Measurements from ENCODE around the gene DYNC1H1.
A peak's percentile ranks its signal among the peaks of the same experiment; 100 is the strongest.

Gene DYNC1H1

DNA sequence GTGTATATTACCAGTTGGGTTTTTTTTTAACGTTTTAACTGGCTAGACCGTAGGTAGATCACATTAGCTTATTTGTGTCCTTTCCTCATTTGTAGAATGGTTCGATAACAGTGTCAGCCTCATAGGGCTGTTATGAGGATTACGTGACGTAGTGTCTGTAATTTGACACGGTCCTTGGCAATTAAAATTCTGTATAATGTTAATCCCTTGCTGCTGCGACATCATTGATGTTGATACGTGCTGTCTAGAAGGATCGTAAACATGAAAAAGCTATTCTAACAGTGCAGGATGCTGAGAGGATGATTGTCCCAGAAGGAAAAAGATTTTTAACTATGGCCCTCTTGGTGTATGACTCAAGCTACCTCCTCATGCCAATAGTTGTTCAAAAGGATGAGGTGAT lies 71.5 kb downstream of the DYNC1H1 start:
- DNase-seq (ENCODE audit: low read depth in 2 of 2) = no peak

DNA sequence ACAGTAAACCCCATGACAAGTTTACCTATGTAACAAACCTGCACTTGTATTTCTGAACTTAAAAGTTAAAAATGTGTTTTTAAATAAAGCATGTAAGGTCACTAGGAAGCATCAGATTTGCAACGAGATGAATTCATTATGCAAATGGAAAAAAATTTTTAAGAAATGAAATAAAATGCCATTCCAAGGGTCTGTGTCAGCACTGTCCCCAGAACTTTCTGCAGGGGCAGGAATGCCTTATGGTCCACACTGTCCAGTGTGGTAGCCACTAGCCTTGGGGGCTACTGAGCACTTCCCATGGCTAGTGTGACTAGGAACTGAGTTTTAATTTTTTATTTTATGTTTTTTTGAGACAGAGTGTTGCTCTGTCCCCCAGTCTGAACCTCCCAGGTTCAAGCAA lies 73.3 kb downstream of the DYNC1H1 start:
- no peak for DNase-seq (ENCODE audit: low read depth in 2 of 2)

DNA sequence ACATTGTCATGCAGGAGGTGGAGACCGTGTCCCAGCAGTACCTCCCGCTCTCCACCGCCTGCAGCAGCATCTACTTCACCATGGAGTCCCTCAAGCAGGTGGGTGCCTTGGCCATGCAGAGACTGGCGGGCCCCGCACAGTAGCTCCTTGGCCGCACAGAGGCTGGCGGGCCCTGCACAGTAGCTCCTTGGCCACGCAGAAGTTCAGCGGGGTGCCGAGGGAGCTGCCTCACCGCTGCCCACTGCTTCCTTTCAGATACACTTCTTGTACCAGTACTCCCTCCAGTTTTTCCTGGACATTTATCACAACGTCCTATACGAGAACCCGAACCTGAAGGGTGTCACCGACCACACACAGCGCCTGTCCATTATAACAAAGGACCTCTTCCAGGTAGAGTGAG lies 74.8 kb downstream of the DYNC1H1 start:
- no peak for DNase-seq (ENCODE audit: low read depth in 2 of 2)

DNA sequence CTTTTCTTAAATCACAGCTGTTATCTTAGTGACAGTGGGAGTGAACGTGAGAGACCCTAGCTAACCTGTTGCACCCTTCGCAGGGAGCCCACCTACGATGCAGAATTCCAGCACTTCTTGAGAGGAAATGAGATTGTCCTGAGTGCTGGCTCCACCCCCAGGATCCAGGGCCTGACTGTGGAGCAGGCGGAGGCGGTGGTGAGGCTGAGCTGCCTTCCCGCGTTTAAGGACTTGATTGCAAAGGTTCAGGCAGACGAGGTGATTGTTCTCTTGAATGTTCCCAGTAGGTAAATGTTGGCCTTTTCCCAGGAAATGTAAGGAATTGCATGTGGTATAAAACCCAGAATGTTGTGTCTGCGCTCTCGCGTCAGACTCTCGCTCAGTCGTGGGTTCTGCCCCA lies 75.8 kb downstream of the DYNC1H1 start:
- DNase-seq (ENCODE audit: low read depth in 2 of 2) = no peak

DNA sequence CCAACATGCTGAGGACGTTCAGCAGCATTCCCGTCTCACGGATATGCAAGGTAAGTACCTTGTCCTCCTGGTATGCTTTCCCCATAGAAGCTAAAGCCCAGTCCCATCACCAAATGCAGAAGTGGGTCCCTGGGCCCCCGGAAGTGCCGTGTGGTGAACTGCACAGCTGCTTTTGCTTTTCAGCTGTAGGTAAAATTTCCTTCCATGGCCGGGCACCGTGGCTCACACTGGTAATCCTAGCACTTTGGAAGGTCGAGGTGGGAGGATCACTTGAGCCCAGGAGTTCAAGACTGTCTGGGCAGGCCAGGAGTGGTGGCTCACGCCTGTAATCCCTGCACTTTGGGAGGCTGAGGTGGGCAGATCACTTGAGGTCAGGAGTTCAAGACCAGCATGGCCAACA lies 78.3 kb downstream of the DYNC1H1 start:
- DNase-seq (ENCODE audit: low read depth in 2 of 2) = no peak

DNA sequence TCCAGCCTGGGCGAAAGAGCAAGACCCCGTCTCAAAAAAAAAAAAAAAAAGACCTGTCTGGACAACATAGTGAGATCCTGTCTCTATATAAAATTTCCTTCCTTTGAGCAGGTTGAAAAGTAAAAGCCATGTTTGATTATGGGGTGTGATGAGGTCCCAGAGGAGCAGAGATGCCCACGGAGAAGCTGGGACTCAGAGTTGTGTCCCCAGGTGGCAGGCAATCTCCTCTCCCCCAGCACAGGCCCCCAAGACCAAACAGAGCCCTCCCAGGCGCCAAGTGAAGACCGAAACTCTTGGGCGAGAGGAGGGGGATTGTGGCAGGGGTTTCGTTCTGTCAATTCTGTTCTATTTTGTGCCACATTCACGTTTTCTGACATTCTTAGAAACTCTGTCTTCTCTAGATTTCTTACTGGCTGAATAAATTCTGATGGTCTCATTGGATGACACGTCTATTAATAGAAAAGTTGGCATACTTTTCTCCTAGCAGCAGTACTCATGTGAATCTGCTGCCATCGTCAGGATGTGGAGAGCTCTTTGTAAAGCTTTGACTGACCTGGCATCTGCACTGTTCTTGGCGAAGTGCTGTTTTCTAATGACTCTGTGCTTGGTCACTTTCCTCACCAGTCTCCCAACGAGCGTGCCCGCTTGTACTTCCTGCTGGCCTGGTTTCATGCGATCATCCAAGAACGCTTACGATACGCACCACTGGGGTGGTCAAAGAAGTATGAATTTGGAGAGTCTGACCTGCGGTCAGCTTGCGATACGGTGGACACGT lies 79.1 kb downstream of the DYNC1H1 start:
- DNase-seq (ENCODE audit: low read depth in 2 of 2) = no peak

DNA sequence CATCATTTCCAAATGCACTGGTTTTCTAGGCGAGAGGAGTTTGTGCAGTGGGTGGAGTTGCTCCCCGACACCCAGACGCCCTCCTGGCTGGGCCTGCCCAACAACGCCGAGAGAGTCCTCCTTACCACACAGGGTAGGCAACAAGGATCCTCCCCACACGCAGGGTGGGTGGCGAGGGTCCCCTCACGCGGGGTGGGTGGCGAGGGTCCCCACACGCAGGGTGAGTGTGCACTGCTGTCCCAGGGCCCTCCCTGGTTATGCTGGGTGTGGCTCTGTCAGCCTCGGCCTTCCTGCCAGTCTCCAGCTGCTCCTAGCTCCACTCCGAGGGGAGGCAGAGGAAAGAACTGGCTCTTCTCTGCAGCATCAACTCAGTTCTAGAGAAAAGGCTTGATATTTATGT lies 80.2 kb downstream of the DYNC1H1 start:
- no peak for DNase-seq (ENCODE audit: low read depth in 2 of 2)

DNA sequence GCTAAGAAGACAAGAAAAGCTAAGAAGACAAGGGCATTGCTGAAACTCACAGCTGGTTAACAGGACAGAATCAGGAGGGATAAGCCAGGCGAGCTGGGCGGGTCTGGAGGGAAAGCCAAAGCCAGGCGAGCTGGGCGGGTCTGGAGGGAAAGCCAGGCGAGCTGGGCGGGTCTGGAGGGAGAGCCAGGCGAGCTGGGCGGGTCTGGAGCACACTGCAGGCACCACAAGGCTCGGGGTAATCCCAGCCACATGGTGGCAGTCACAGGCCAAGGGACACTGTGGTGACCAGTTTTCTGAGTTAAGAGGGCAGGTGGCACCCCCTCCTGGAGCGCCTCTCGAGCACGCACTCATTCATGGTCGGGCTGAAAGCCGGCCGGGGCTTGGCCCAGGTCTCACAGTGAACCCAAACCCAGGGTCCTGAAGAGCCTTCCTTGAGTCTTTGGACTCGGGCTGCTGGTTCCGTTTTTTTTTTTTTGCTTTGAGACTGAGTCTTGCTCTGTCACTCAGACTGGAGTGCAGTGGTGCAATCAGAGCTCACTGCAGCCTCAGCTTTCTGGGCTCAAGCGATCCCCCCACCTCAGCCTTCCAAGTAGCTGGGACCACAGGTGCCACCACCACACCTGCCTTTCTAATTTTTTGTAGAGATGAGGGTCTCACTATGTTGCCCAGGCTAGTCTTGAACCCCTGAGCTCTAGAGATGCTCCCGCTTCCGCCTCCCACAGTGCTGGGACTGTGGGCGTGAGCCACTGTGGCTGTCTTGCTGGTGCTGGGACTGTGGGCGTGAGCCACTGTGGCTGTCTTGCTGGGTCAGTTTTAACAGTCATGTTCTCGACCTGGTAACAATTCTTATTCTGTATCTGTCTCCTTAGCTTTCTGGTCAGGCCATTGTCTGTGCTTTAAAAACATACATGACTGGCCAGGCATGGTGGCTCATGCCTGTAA lies 82.2 kb downstream of the DYNC1H1 start:
- no peak for DNase-seq (ENCODE audit: low read depth in 2 of 2)

DNA sequence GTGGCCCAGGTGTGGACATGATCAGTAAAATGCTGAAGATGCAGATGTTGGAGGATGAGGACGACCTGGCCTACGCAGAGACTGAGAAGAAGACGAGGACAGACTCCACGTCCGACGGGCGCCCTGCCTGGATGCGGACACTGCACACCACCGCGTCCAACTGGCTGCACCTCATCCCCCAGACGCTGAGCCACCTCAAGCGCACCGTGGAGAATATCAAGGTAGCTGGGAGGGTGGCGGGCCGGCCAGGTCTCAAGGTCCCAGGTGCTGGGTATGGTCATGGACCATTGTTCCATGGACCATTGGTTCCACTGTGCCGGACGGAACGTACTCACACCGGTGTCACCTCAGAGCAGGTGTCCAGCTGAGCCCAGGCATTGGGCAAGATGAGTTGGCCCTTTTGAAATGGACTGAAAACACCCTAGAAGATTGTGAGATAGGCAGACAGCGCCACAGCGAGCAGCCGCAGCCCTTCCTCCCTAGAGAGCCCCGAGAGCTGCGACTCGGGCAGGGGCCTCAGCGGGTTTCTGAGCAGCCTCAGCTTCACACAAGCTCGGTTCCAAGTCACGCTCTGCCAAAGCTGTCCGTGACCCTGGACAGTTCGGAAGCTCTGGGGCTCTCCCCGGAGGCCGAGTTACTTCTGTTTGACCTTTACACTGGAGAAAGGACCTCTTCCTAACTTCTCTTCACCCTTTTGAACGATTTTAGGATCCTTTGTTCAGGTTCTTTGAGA lies 83.6 kb downstream of the DYNC1H1 start:
- DNase-seq (ENCODE audit: low read depth in 2 of 2) = no peak

DNA sequence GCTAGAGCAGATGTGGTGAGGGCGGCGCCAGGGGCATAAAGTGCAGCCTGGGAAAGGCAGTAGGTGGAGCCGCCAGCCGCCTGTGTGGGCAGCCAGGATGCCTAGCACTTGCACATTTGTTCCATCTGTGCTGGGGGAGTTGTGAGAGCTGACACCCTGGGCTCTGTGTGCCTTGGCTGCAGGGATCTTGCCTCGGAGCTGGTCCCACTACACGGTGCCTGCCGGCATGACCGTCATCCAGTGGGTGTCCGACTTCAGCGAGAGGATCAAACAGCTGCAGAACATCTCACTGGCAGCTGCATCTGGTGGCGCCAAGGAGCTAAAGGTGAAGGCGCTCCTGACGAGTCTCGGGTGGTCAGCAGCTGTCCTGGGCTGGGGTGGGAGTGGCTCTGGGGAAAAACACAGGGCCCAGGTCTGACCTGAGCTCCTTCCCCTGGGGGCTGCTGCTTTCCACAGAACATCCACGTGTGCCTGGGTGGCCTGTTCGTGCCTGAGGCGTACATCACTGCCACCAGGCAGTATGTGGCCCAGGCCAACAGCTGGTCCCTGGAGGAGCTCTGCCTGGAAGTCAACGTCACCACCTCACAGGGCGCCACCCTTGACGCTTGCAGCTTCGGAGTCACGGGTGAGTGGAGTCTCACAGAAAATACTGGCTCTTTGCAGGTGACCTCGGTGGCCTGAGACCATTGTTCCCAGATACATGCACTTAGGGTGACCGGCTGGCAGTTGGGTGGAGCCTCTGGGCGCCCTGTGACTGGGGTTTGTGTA lies 85.1 kb downstream of the DYNC1H1 start:
- DNase-seq (ENCODE audit: low read depth in 2 of 2) = no peak

DNA sequence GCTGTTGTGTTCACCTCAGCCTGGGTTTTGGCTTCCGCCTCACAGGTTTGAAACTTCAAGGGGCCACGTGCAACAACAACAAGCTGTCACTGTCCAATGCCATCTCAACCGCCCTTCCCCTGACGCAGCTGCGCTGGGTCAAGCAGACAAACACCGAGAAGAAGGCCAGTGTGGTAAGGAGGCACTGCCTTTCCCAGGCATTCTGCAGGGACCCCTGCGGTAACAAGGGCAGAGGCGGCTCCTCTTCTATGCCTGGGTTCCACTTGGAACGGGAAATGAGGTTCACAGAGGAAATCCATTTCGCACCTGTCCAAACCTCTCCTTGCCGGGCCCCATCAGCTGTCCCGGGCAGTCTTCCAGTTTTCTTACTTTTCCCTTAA lies 85.6 kb downstream of the DYNC1H1 start:
- DNase-seq (ENCODE audit: low read depth in 2 of 2) = no peak

DNA sequence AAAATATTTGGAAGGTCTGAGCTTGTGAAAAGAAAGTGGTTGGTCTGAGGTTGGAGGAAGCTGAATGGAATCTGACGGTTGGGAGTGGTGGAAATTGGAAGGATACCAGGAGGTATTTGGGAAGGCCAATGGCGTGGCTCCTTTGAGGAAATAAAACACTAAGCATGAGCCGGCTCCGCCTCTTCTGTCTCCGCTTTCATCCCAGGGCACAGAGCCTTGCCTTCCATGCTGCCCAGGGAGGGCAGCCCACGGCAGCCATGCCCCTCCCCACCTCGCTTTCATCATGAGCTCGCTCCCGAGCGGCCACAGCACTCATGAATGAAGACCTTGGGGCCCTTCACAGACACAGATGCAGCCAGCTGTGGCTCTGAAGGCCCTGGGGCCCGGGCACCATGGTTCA lies 86.3 kb downstream of the DYNC1H1 start:
- DNase-seq (ENCODE audit: low read depth in 2 of 2) = no peak

DNA sequence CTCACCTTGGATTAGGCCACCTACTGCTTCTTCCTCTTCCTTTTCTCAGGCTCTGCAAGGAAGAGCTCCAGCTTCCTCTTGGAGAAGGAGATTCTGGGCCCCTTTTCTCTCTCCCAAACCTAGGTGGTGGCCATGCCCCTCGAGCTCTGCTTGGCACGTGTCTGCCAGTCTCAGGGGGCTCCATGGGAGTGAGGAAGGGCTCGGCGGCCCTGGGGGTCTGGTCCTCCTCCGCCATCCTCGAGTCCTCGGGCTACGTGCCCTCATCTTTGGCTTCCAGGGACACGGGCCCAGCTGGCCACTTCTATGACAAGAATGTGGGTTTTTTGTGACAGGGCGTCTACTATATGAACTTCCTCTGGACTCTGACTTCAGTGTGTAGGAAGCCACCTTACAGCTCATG lies 88.1 kb downstream of the DYNC1H1 start:
- DNase-seq (ENCODE audit: low read depth in 2 of 2) = no peak

DNA sequence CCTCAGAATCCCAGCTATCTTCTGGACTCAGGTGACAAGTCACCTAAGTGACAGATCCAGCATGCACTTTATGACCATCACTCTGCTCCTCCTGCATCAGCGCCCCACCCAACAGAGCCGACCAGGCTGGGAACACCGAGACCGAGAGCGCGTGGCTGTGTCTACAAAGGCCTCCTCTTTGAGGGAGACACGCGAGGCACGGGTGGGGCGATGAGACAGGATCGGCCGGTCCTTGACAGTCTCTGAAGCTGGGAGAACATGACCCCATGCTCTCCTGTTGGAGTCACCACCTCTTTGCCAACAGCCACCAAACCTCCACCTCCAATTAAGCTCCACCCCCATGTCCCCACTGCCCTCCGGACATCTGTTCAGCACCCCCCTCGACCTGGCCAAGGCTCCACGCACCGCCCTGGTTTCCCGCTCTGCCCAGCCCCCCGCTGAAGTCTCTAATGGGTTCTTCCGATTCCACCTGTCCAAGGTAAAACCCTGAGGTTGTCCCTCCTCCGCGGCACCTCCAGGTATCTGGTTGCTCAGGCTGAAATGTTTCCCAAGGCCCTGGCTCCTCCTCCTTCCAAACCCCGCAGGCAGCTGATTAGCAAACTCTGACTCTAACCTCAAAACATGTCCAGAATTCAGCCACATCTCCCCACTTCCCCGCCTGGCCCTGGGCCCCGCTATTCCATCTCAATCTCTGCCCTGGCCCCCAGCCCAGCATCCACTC lies 91.0 kb downstream of the DYNC1H1 start:
- no peak for DNase-seq (ENCODE audit: low read depth in 2 of 2)

DNA sequence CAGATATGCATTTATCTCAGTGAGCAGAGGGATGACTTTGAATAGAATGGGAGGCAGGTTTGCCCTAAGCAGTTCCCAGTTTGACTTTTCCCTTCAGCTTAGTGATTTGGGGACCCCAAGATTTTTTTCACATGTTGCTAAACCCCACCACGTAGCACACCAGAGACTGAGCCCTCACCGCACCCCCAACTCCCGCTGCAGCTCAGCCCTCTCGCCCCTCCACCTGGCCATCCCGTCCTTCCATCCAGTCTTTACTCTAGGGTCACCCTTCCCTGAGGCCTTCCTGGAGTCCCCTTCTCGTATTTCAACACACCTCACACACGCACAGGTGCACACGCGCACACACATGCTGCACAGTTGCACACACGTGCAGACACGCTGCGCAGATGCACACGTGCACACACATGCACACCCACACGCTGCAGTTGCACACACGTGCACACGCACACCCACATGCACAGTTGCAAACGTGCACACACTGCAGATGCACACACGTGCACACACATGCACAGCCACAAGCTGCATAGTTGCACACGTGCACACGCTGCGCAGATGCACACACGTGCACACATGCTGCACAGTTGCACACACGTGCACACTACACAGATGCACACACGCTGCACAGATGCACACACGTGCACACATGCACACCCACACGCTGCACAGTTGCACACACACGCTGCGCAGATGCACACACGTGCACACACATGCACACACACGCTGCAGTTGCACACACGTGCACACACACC lies 92.5 kb downstream of the DYNC1H1 start:
- no peak for DNase-seq (ENCODE audit: low read depth in 2 of 2)

DNA sequence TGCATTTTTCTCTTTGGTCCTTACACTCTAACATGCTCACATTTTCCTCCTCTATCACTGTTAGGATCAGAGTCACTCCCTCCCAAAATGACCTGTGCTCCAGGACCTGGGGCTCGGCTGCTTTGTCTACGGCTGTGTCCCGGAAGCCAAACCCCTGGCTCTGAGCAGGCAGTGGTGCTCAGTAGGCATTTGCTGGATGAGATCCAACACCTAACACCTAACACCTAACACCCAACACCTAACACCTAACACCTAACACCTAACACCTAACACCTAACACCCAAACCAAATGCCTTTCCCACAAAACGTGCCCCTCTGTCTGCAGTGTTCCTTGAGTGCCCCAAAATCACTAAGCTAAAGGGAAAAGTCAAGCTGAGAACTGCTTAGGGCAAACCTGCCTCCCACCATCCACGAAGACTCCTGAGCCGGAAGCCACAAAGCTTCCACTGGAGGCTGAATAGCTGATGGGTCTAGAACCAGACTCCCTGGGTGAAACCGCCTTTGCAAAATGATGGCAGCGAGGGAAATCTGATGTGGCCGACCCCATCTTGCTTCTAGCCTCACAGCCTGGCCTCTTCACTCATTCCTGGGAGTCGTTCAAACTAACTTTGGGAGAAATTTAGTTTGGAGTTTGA lies 93.2 kb downstream of the DYNC1H1 start:
- DNase-seq (ENCODE audit: low read depth in 2 of 2) = no peak

DNA sequence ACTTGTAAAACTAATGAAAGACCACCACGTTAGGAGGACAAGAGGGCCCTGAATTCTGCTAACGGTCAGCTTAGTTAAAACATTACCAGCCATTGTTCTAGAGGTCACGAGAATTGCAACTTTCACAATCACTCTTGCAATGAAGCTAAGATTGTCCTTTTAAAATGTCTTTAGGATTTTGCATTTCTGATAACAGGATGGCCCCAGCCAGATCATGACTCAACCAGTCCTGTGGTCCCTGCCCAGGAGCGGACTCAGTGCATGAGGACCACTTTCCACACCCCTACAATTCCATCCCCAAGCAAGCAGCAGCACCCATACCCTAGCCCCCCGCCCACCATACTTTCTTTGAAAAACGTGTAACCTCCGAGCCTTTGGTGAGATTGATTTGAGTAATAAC lies 93.8 kb downstream of the DYNC1H1 start:
- DNase-seq (ENCODE audit: low read depth in 2 of 2) = no peak

DNA sequence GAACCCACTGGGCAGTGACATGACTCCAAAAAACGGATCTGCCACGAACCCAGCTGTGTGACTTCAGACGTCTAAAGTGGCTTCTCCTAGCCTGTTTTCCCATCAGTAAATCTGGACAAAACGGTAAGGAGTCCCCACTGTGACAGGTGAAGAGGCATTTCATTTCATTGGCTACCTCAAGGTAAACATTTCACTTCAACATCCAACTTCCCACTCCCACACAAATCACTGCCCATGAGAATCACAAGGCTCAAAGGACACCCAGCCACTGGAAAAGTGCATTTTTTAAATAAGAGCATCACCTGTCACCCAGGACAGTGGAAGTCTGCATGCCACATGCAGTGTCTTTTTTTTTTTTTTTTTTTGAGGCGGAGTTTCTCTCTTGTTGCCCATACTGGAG lies 94.6 kb downstream of the DYNC1H1 start:
- DNase-seq (ENCODE audit: low read depth in 2 of 2) = no peak

DNA sequence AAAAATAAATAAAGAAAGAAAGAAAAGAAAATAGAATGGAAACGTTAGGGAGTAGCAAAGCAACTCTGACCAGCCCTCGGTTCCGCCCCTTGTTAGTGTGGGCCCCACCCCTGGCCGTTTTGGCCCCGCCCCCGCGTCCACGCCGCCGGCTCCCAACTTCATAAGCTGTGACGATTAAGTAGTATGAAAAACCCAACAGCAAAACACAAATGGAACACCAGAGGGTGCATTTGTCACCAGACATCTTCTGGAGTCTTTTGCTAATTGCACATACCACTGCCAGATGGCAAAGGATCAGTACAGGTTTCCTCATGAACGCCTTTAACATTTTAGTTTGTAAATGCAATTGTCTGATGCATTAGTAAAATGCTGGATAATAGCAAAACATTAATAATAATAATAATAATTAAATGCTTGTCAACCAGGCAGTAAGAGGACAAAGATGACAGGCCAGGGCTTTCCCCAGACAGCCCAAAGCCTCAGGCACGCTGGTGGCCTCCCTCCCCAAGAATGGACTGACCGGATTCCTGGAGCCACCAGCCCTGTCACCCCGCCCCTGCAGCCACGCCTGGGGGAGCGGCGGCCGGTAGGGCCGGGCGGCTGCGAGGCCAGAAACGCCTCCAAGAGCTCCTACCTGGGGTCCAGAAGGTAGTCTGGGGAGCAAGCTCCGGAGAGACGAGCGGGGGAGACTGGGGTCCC lies 98.9 kb downstream of the DYNC1H1 start:
- peak; percentile 45 to 48 for DNase-seq (ENCODE audit: low read depth in 2 of 2)
